ENCODE data around the gene DBP. TPM values are rescaled to one million over a fixed set of nuclear protein-coding genes. Genes with fewer than 3 reads are reported as not detected.

DBP gene
- total RNA-seq, 1 experiment from 2014 or later = 12.6 TPM

GRCh38 chr19:48613024-48613851 lies 23.9 kb downstream of the DBP start:
- H3K4me2 ChIP-seq (ENCODE audit: insufficient read depth, insufficient read length, low read length) = no peak overlapping the region

More at GRCh38 chr19:48613024-48613851, 23.9 kb downstream of the DBP start:
- Histone ChIP-seq H3K23me2 (ENCODE audit: insufficient read length, low read depth, low read length, poor library complexity, severe bottlenecking) (peaks cover 5% of the 10 kb centered on the region), H2AK5ac (ENCODE audit: insufficient read length, low read length) (no peak overlapping the region), H3K23ac (ENCODE audit: insufficient read length, low read depth, low read length) (no peak overlapping the region), H4K5ac (ENCODE audit: insufficient read length, low read depth, low read length) (no peak overlapping the region), H4K20me1 (ENCODE audit: control insufficient read depth, insufficient read depth, insufficient read length) (no peaks in the 10 kb centered on the region), H2BK120ac (ENCODE audit: low read depth, low read length, poor library complexity, severe bottlenecking) (no peak overlapping the region), H3K79me2 (ENCODE audit: insufficient read depth, low read length) (peaks cover 11% of the 10 kb centered on the region; the same call in 1 of the 2 replicates), H3K27me3 (ENCODE audit: insufficient read depth, low read length) (no peaks in the 10 kb centered on the region), H3K27ac (ENCODE audit: insufficient read length, low read depth, low read length) (no peak overlapping the region), H4K91ac (ENCODE audit: insufficient read length, low read depth, low read length) (no peak overlapping the region), H4K8ac (replicated peaks; ENCODE audit: insufficient read length, low read depth, low read length) (no peak overlapping the region), H2BK12ac (ENCODE audit: insufficient read length, low read depth, low read length) (no peak overlapping the region), H3T11ph (ENCODE audit: low read length) (no peak overlapping the region), H2AFZ (ENCODE audit: low read length) (no peak overlapping the region), H3K4ac (ENCODE audit: low read depth, low read length) (no peak overlapping the region), H3K18ac (ENCODE audit: insufficient read length, low read depth, low read length) (no peak overlapping the region), H3K14ac (ENCODE audit: insufficient read depth, low read length) (no peak overlapping the region), H3K56ac (ENCODE audit: insufficient read length, low read depth, low read length) (no peak overlapping the region), H2BK5ac (ENCODE audit: insufficient read length, low read length) (no peak overlapping the region), H2BK20ac (ENCODE audit: low read depth, low read length, poor library complexity, severe bottlenecking) (no peak overlapping the region), H3K4me1 (ENCODE audit: insufficient read depth, low read length) (peaks cover 3% of the 10 kb centered on the region; the same call in 1 of the 2 replicates), H2BK15ac (ENCODE audit: low read depth, low read length) (no peak overlapping the region), H3K9ac (ENCODE audit: extremely low read depth, insufficient read length, low read length) (no peak overlapping the region), H3K79me1 (ENCODE audit: insufficient read depth, low read depth, low read length, poor library complexity, severe bottlenecking) (peaks cover 4% of the 10 kb centered on the region), H3K9me3 (ENCODE audit: control insufficient read depth, low read depth, low read length) (no peaks in the 10 kb centered on the region)
- Mint-ChIP-seq H3K4me1 (peaks cover 30 to 48% of the 10 kb centered on the region in 2 experiments), H3K27me3 (ENCODE audit: low read depth) (no peaks in the 10 kb centered on the region; the same call in 1 of the 2 replicates), H3K9me3 (no peaks in the 10 kb centered on the region; a peak in 1 of 5 replicates), H3K4me3 (peak overlapping the region in 1 of 2 experiments; percentile 68; a peak in 2 of 5 replicates), H3K27ac (peak overlapping the region; percentile 94 to 98 (median 96)), H3K36me3 (ENCODE audit: insufficient read depth in 1 of 3, low read depth in 3 of 3) (peaks cover 31 to 54% (median 44%) of the 10 kb centered on the region in 3 experiments)
- no peak for TF ChIP-seq CTCF (conservative IDR thresholded peaks at IDR 0.05)
- DNase-seq = peak; percentile 36
- no CpG with 5 or more reads among the region's 39 CpGs for WGBS (ENCODE audit: extremely low coverage, insufficient read length, low lambda C conversion rate)
